Retinal pigment epithelial cell (primary cell): Measurements from ENCODE around the gene HPCAL4.

Experiments used
- DNase-seq: peaks from one replicate; pipeline ENCODE4 v3.0.0-alpha.2; 2010; ENCODE audit warnings: low read depth
- H3K4me3 ChIP-seq: 2 replicates; pipeline ENCODE4 v1.5.1; 2011; ENCODE audit warnings: mild to moderate bottlenecking, low read length, control low read depth, moderate library complexity
- CTCF ChIP-seq: conservative IDR thresholded peaks from 2 replicates; pipeline ENCODE4 v1.5.1; 2011; ENCODE audit warnings: low read depth, low read length, control low read depth, inconsistent platforms

The HPCAL4 gene

GRCh38 chr1:39685071-39685470 lies 6.2 kb downstream of the HPCAL4 start:
- H3K4me3 ChIP-seq = no peak overlapping the region
- no peak for DNase-seq
- no peak for TF ChIP-seq CTCF

- no peak for DNase-seq
- H3K4me3 ChIP-seq = no peak overlapping the region
- no peak for TF ChIP-seq CTCF
These were observed 6.9 kb downstream of the HPCAL4 start for GRCh38 chr1:39684313-39684664.

GRCh38 chr1:39683591-39684312 lies 7.5 kb downstream of the HPCAL4 start:
- no peak for TF ChIP-seq CTCF
- no peak for DNase-seq
- no peak overlapping the region for H3K4me3 ChIP-seq

GRCh38 chr1:39681999-39682398 lies 9.2 kb downstream of the HPCAL4 start:
- no peak for DNase-seq
- no peak overlapping the region for H3K4me3 ChIP-seq
- TF ChIP-seq CTCF = no peak

- no peak for TF ChIP-seq CTCF
- H3K4me3 ChIP-seq = no peak overlapping the region
- DNase-seq = no peak
These were observed 9.9 kb downstream of the HPCAL4 start for GRCh38 chr1:39681294-39681693.

GRCh38 chr1:39680751-39681150 lies 10.5 kb downstream of the HPCAL4 start:
- no peak for DNase-seq
- TF ChIP-seq CTCF = no peak
- H3K4me3 ChIP-seq = no peak overlapping the region

- no peak for TF ChIP-seq CTCF
- no peak overlapping the region for H3K4me3 ChIP-seq
- DNase-seq = no peak
These were observed 11.4 kb downstream of the HPCAL4 start for GRCh38 chr1:39679821-39680220.
